B cell (primary cell): ENCODE results near the gene IL1F10. TPM values are rescaled to one million over a fixed set of nuclear protein-coding genes. Genes with fewer than 3 reads are reported as not detected.

Source experiments
- ATAC-seq: fragments of 200-7000 bp; cut with Tn5 transposase; one replicate; pipeline ENCODE4 v1.10.0; 2021; ENCODE audit warnings: low read depth, mild to moderate bottlenecking, moderate number of reproducible peaks, moderate library complexity
- CTCF ChIA-PET: fragments of 350-600 bp; sonication (Branson Sonifier 250); formaldehyde crosslinking; loops from one replicate; lab custom pipeline; 2021; ENCODE audit warnings: antibody characterized with exemption, inconsistent platforms; lab: Charles Lee
- POLR2A ChIA-PET: fragments of 350-600 bp; sonication (Branson Sonifier 250); formaldehyde crosslinking; loops from one replicate; lab custom pipeline; 2021; ENCODE audit warnings: antibody characterized with exemption; lab: Charles Lee
- DNase-seq: peaks from one replicate; pipeline ENCODE4 v3.0.0; 2013
- H2AFZ ChIP-seq: 2 replicates; pipeline ENCODE4 v1.6.1; 2012; ENCODE audit warnings: mild to moderate bottlenecking, low read depth, low read length; ENCODE audit not compliant: insufficient read depth, poor library complexity, severe bottlenecking
- H3K27ac ChIP-seq, 2 donors: 1 replicate in 1 of 2; 2 replicates in 1 of 2; pipeline ENCODE4 v1.5.1; 2012 to 2013; ENCODE audit warnings: low read length in 2 of 2, mild to moderate bottlenecking in 2 of 2, moderate library complexity in 1 of 2
- H3K27me3 ChIP-seq, 4 experiments: fragments of 200-600 bp in 1 of 4; sonication (generic) in 1 of 4; replicated peaks in 1 of 4; 1 replicate in 2 of 4; 2 replicates in 2 of 4; pipeline versions ENCODE4 v1.6.1 to v1.7.0; 2013 to 2016; ENCODE audit warnings: low read length in 3 of 4, mild to moderate bottlenecking in 2 of 4, mixed read lengths in 1 of 4, moderate library complexity in 1 of 4; ENCODE audit not compliant: insufficient read depth in 4 of 4, control insufficient read depth in 3 of 4; ENCODE audit errors: control extremely low read depth in 1 of 4
- H3K36me3 ChIP-seq, 2 experiments: replicated peaks in 1 of 2; 1 replicate in 1 of 2; 2 replicates in 1 of 2; pipeline versions ENCODE4 v1.6.1 to v1.7.1; 2013; ENCODE audit warnings: low read length in 1 of 2; ENCODE audit not compliant: insufficient read depth in 2 of 2, control insufficient read depth in 1 of 2; ENCODE audit errors: control extremely low read depth in 1 of 2, extremely low read depth in 1 of 2
- H3K4me1 ChIP-seq, 2 donors: fragments of 200-600 bp in 1 of 2; sonication (generic) in 1 of 2; 1 replicate in 1 of 2; 2 replicates in 1 of 2; pipeline versions ENCODE4 v1.5.1 to v1.6.1; 2013 to 2017; ENCODE audit warnings: low read length in 2 of 2; ENCODE audit not compliant: control insufficient read depth in 2 of 2, insufficient read depth in 2 of 2
- H3K4me2 ChIP-seq: replicated peaks from 2 replicates; pipeline ENCODE3; 2012; ENCODE audit warnings: mild to moderate bottlenecking, low read depth, low read length; ENCODE audit not compliant: poor library complexity, severe bottlenecking
- H3K4me3 ChIP-seq, 5 experiments: fragments of 200-600 bp in 1 of 5; sonication (generic) in 1 of 5; 1 replicate in 3 of 5; 2 replicates in 2 of 5; pipeline versions ENCODE4 v1.5.1 to v1.7.0; 2011 to 2016; ENCODE audit warnings: low read length in 4 of 5, mild to moderate bottlenecking in 4 of 5, low read depth in 2 of 5, control low read depth in 1 of 5, moderate library complexity in 1 of 5; ENCODE audit not compliant: insufficient read depth in 1 of 5; ENCODE audit errors: control extremely low read depth in 1 of 5, extremely low read depth in 1 of 5
- H3K79me2 ChIP-seq: fragments of 200-600 bp; sonication (generic); one replicate; pipeline ENCODE4 v1.6.0; 2016; ENCODE audit warnings: low read length; ENCODE audit not compliant: control insufficient read depth, insufficient read depth
- H3K9ac ChIP-seq: fragments of 200-600 bp; sonication (generic); 2 replicates; pipeline ENCODE4 v1.6.1; 2017; ENCODE audit warnings: mild to moderate bottlenecking, low read length, moderate library complexity
- H3K9me3 ChIP-seq, 3 donors: one replicate each; pipeline versions ENCODE4 v1.6.1 to v1.7.1; 2013; ENCODE audit warnings: low read length in 2 of 3; ENCODE audit not compliant: control insufficient read depth in 2 of 3, insufficient read depth in 1 of 3; ENCODE audit errors: control extremely low read depth in 1 of 3
- H4K20me1 ChIP-seq: 2 replicates; pipeline ENCODE4 v1.6.0; 2012; ENCODE audit warnings: mild to moderate bottlenecking, low read length; ENCODE audit not compliant: insufficient read depth, control insufficient read depth, poor library complexity, severe bottlenecking
- H3K27ac Mint-ChIP-seq: one replicate; pipeline ENCODE4 v1.8.0; 2021; ENCODE audit warnings: mixed read lengths
- H3K27me3 Mint-ChIP-seq: one replicate; pipeline ENCODE4 v1.8.0; 2021; ENCODE audit warnings: mixed read lengths
- H3K4me1 Mint-ChIP-seq: one replicate; pipeline ENCODE4 v1.8.0; 2021; ENCODE audit warnings: mixed read lengths
- H3K4me3 Mint-ChIP-seq: one replicate; pipeline ENCODE4 v1.8.0; 2021; ENCODE audit warnings: mixed read lengths
- H3K9me3 Mint-ChIP-seq: one replicate; pipeline ENCODE4 v1.8.0; 2022; ENCODE audit warnings: mixed read lengths; ENCODE audit not compliant: insufficient read depth
- CTCF ChIP-seq: fragments of 200-600 bp; IDR thresholded peaks from one replicate; pipeline ENCODE4 v1.8.0; 2022; ENCODE audit warnings: antibody characterized with exemption, mild to moderate bottlenecking
- EZH2 ChIP-seq: IDR thresholded peaks from 2 replicates; pipeline ENCODE4 v1.6.1; 2012; ENCODE audit warnings: borderline replicate concordance, low read depth, mild to moderate bottlenecking, moderate library complexity, low read length; ENCODE audit not compliant: insufficient read depth, poor library complexity, severe bottlenecking
- WGBS: methylation state at CpG from one replicate; pipeline ENCODE4 v1.1.5; 2013; ENCODE audit warnings: missing lambda C conversion rate; ENCODE audit not compliant: insufficient coverage; 5-methylcytosine and 5-hydroxymethylcytosine counted together
- intact Hi-C: fragments of 100-400 bp; cut with micrococcal nuclease; formaldehyde crosslinking; loops from one replicate; pipeline ENCODE4 v1.10.0; 2022
- polyA plus RNA-seq: library from polyadenylated mRNA; depleted of rRNA; stranded (reverse); fragments of >200 nt; gene quantifications from 2 replicates; pipeline ENCODE4 v1.2.3, GENCODE V29; 2012
- total RNA-seq, 2 donors: library from RNA; stranded (reverse); fragments of 120-200 nt in 1 of 2; gene quantifications; 1 replicate in 1 of 2; 2 replicates in 1 of 2; pipeline versions ENCODE4 v1.2.3 to v1.2.4, GENCODE V29; 2013 to 2022

The IL1F10 gene
- total and polyA plus RNA-seq, 2 donors (not counting 1 experiment from before 2014, with no cell fraction given) = not detected

GRCh38 chr2:113046465-113046864 lies 21.3 kb upstream of the IL1F10 start:
- intact Hi-C loops = no loop called here
- no CpG with 5 or more reads among the region's 5 CpGs for WGBS
- H3K4me1 ChIP-seq = no peaks in the 10 kb centered on the region
- no peak overlapping the region for H3K4me3 ChIP-seq
- peaks cover 0 to 12% (median 0%) of the 10 kb centered on the region in 3 donors for H3K9me3 ChIP-seq
- no peak for ATAC-seq
- no peak overlapping the region for H3K27ac ChIP-seq
- peaks cover 42% of the 10 kb centered on the region for H3K27me3 Mint-ChIP-seq
- ChIA-PET POLR2A (no interaction called here), CTCF (no interaction called here)
- no peak for TF ChIP-seq CTCF
- TF ChIP-seq EZH2 = no peak
- H3K4me1 Mint-ChIP-seq = no peaks in the 10 kb centered on the region
- H3K27ac Mint-ChIP-seq = no peak overlapping the region
- no peaks in the 10 kb centered on the region for H3K9me3 Mint-ChIP-seq
- H3K9ac ChIP-seq = no peak overlapping the region
- no peaks in the 10 kb centered on the region for H3K79me2 ChIP-seq
- peaks cover 0 to 9% (median 4%) of the 10 kb centered on the region in 4 experiments for H3K27me3 ChIP-seq
- H4K20me1 ChIP-seq = no peaks in the 10 kb centered on the region
- H3K4me2 ChIP-seq = no peak overlapping the region
- H3K36me3 ChIP-seq = no peaks in the 10 kb centered on the region
- H2AFZ ChIP-seq = no peak overlapping the region
- no peak for DNase-seq
- H3K4me3 Mint-ChIP-seq = no peak overlapping the region

GRCh38 chr2:113050921-113051895 lies 16.6 kb upstream of the IL1F10 start:
- no peak for ATAC-seq
- intact Hi-C loops = no loop called here
- TF ChIP-seq EZH2 = no peak
- no peak for TF ChIP-seq CTCF

More at GRCh38 chr2:113050921-113051895, 16.6 kb upstream of the IL1F10 start:
- CTCF ChIA-PET = interaction anchor here (1.0 kb wide), 1 partner anchor 29 kb away, joined by 5 read pairs; no protein-coding TSS in a partner anchor
- POLR2A ChIA-PET = no interaction called here
- Mint-ChIP-seq H3K9me3 (peaks cover 12% of the 10 kb centered on the region), H3K4me3 (no peak overlapping the region), H3K4me1 (no peaks in the 10 kb centered on the region), H3K27ac (no peak overlapping the region), H3K27me3 (peaks cover 41% of the 10 kb centered on the region)
- Histone ChIP-seq H3K36me3 (no peaks in the 10 kb centered on the region), H3K79me2 (no peaks in the 10 kb centered on the region), H3K9me3 (peaks cover 0 to 20% (median 17%) of the 10 kb centered on the region in 3 donors), H3K27ac (no peak overlapping the region), H3K4me3 (no peak overlapping the region), H3K4me2 (no peak overlapping the region), H3K4me1 (no peaks in the 10 kb centered on the region), H3K27me3 (peaks cover 0 to 9% (median 5%) of the 10 kb centered on the region in 4 experiments), H3K9ac (no peak overlapping the region), H4K20me1 (no peaks in the 10 kb centered on the region), H2AFZ (no peak overlapping the region)
- DNase-seq = no peak
- 92% methylated on average over 38 of the region's 38 CpGs for WGBS
